Mesothelial cell of epicardium (in vitro differentiated cells): ENCODE results near the gene AUTS2. TPM values are rescaled to one million over a fixed set of nuclear protein-coding genes. Genes with fewer than 3 reads are reported as not detected.

Experiments
- DNase-seq, 2 experiments: peaks; one replicate each; pipeline ENCODE4 v3.0.0; 2021; ENCODE audit warnings: low spot score in 2 of 2; ENCODE audit not compliant: unreplicated experiment in 2 of 2
- H3K27ac Mint-ChIP-seq: 2 replicates; pipeline ENCODE4 v1.8.0; 2021; ENCODE audit warnings: mixed read lengths
- H3K27me3 Mint-ChIP-seq: 2 replicates; pipeline ENCODE4 v1.8.0; 2021; ENCODE audit warnings: low read depth, mixed read lengths
- H3K36me3 Mint-ChIP-seq: 2 replicates; pipeline ENCODE4 v1.8.0; 2021; ENCODE audit warnings: mixed read lengths
- H3K4me1 Mint-ChIP-seq: 2 replicates; pipeline ENCODE4 v1.8.0; 2021; ENCODE audit warnings: mixed read lengths
- H3K4me3 Mint-ChIP-seq: 2 replicates; pipeline ENCODE4 v1.8.0; 2021; ENCODE audit warnings: mild to moderate bottlenecking, moderate library complexity, mixed read lengths
- H3K9me3 Mint-ChIP-seq: 2 replicates; pipeline ENCODE4 v1.8.0; 2021; ENCODE audit warnings: mixed read lengths
- CTCF ChIP-seq: fragments of 200-600 bp; sonication (generic); IDR thresholded peaks from one replicate; pipeline ENCODE4 v1.5.0; 2021; ENCODE audit warnings: antibody characterized with exemption; ENCODE audit not compliant: unreplicated experiment
- total RNA-seq: library from RNA; stranded (reverse); gene quantifications from 3 replicates; pipeline ENCODE4 v1.2.1, GENCODE V29; 2021

The AUTS2 gene
- total RNA-seq, 1 donor from 2014 or later, result 135 TPM

- DNase-seq, result no peak
- Mint-ChIP-seq H3K4me1 (peaks cover 13% of the 10 kb centered on the region), H3K4me3 (no peak overlapping the region), H3K27ac (no peak overlapping the region), H3K27me3 (no peaks in the 10 kb centered on the region), H3K9me3 (no peaks in the 10 kb centered on the region), H3K36me3 (no peaks in the 10 kb centered on the region)
- no peak for TF ChIP-seq CTCF
These were observed 612.6 kb downstream of the AUTS2 start for GRCh38 chr7:70210936-70211310.

DNA sequence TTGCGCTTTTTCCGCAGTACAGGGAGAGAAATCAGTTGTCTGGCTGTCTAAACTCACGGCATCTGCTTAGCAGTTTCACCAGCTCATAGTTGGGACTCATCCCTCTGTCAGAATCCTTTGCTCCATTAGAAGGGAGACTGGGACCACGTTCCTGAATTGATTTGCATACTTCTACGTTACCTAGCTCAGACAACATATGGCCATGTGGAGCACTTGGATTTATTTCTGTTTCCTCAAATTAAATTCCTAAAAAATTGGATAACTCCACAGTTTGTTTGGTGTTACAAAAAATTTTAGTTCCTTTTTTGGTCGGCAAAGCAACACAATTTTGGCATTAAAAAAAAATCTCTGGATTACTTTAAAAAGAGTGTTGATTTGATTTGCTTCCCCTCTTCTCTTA, 614.0 kb downstream of the AUTS2 start:
- no peaks in the 10 kb centered on the region for H3K27me3 Mint-ChIP-seq
- H3K36me3 Mint-ChIP-seq, result no peaks in the 10 kb centered on the region
- no peak for TF ChIP-seq CTCF
- peaks cover 16% of the 10 kb centered on the region for H3K4me1 Mint-ChIP-seq
- DNase-seq, result no peak
- no peak overlapping the region for H3K27ac Mint-ChIP-seq
- no peak overlapping the region for H3K4me3 Mint-ChIP-seq
- H3K9me3 Mint-ChIP-seq, result no peaks in the 10 kb centered on the region

GRCh38 chr7:70214071-70214470, 615.8 kb downstream of the AUTS2 start:
- Mint-ChIP-seq H3K27ac (no peak overlapping the region), H3K9me3 (no peaks in the 10 kb centered on the region), H3K27me3 (no peaks in the 10 kb centered on the region), H3K4me3 (no peak overlapping the region), H3K4me1 (peaks cover 24% of the 10 kb centered on the region), H3K36me3 (no peaks in the 10 kb centered on the region)
- no peak for TF ChIP-seq CTCF
- DNase-seq, result no peak

DNA sequence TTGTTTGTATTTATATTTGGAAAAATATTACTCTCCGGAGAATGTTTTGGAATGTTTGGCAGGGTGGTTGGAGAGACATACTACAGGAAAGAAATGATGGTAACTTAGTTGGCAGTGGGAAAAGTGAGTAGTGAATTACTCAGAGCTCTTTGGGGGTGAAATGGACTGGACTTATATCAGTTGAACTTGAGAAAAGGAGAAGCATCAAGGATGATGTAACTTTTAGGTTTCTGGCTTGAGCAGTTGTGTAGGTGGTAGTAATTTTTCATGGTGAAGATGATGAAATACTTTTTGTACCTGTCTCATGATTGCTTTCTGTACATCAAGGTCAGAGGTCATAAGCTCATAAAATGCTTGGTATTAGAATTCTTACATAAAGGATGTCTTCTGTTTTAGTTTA, 617.2 kb downstream of the AUTS2 start:
- H3K27ac Mint-ChIP-seq, result no peak overlapping the region
- H3K4me3 Mint-ChIP-seq, result no peak overlapping the region
- H3K4me1 Mint-ChIP-seq, result peaks cover 24% of the 10 kb centered on the region
- TF ChIP-seq CTCF, result no peak
- no peaks in the 10 kb centered on the region for H3K36me3 Mint-ChIP-seq
- H3K9me3 Mint-ChIP-seq, result no peaks in the 10 kb centered on the region
- DNase-seq, result no peak
- H3K27me3 Mint-ChIP-seq, result no peaks in the 10 kb centered on the region

GRCh38 chr7:70217571-70217970, 619.3 kb downstream of the AUTS2 start:
- H3K4me1 Mint-ChIP-seq, result peaks cover 20% of the 10 kb centered on the region
- H3K27me3 Mint-ChIP-seq, result no peaks in the 10 kb centered on the region
- no peaks in the 10 kb centered on the region for H3K36me3 Mint-ChIP-seq
- H3K4me3 Mint-ChIP-seq, result no peak overlapping the region
- TF ChIP-seq CTCF, result no peak
- no peak overlapping the region for H3K27ac Mint-ChIP-seq
- no peaks in the 10 kb centered on the region for H3K9me3 Mint-ChIP-seq
- DNase-seq, result no peak

DNA sequence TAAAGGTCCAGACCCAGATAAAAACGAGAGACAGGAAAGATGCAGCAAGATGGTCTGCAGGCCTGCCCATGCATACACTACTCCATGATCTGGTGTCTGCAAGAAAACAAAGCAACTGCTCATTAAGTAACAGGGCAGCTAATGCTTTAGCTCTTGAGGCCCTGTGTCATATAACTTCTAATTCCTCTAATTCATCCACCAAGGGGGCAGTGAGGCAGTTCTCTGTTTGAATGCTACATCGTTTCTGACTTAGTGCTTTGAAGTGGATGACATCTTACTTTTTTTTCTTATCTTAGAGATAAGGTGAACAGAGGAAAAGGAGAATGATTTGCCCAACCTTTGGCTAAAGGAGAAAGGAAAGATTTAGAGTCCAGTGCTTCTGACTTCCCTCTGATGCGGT, 619.7 kb downstream of the AUTS2 start:
- Mint-ChIP-seq H3K27ac (no peak overlapping the region), H3K4me3 (no peak overlapping the region), H3K27me3 (no peaks in the 10 kb centered on the region), H3K9me3 (no peaks in the 10 kb centered on the region), H3K36me3 (no peaks in the 10 kb centered on the region), H3K4me1 (peaks cover 20% of the 10 kb centered on the region)
- DNase-seq, result no peak
- no peak for TF ChIP-seq CTCF
